ENCODE measurements around the gene FADS3.
A peak's percentile ranks its signal among the peaks of the same experiment; 100 is the strongest.

FADS3 gene

GRCh38 chr11:61912991-61913698 is 21.8 kb upstream of the FADS3 start:
- peak; percentile 62 for DNase-seq

GRCh38 chr11:61912530-61912898 is 21.2 kb upstream of the FADS3 start:
- DNase-seq: no peak

GRCh38 chr11:61911701-61912529 is 20.6 kb upstream of the FADS3 start:
- DNase-seq: peak; percentile 50

GRCh38 chr11:61911128-61911700 is 19.9 kb upstream of the FADS3 start:
- no peak for DNase-seq

GRCh38 chr11:61910187-61911127 is 19.1 kb upstream of the FADS3 start:
- DNase-seq: no peak

- DNase-seq: no peak
These were observed 17.5 kb upstream of the FADS3 start for GRCh38 chr11:61908730-61909316.

GRCh38 chr11:61907871-61908729 is 16.8 kb upstream of the FADS3 start:
- no peak for DNase-seq

GRCh38 chr11:61907282-61907681 is 15.9 kb upstream of the FADS3 start:
- DNase-seq: no peak

GRCh38 chr11:61906522-61906909 is 15.2 kb upstream of the FADS3 start:
- DNase-seq: no peak

- no peak for DNase-seq
These were observed 14.6 kb upstream of the FADS3 start for GRCh38 chr11:61905801-61906521.

GRCh38 chr11:61905067-61905696 is 13.8 kb upstream of the FADS3 start:
- no peak for DNase-seq

GRCh38 chr11:61904539-61905048 is 13.2 kb upstream of the FADS3 start:
- peak; percentile 84 for DNase-seq

- no peak for DNase-seq
These were observed 12.5 kb upstream of the FADS3 start for GRCh38 chr11:61903845-61904244.

- no peak for DNase-seq
These were observed 11.0 kb upstream of the FADS3 start for GRCh38 chr11:61902313-61902712.

GRCh38 chr11:61901397-61901796 is 10.1 kb upstream of the FADS3 start:
- DNase-seq: no peak

- DNase-seq: no peak
These were observed 8.9 kb upstream of the FADS3 start for GRCh38 chr11:61900251-61900650.

- DNase-seq: peak; percentile 97
These were observed 7.9 kb upstream of the FADS3 start for GRCh38 chr11:61899146-61899841.

GRCh38 chr11:61898247-61898582 is 6.9 kb upstream of the FADS3 start:
- no peak for DNase-seq

Data from islet precursor cell (in vitro differentiated cells).